Measurements from ENCODE around the gene HECW1.

HECW1 gene

DNA sequence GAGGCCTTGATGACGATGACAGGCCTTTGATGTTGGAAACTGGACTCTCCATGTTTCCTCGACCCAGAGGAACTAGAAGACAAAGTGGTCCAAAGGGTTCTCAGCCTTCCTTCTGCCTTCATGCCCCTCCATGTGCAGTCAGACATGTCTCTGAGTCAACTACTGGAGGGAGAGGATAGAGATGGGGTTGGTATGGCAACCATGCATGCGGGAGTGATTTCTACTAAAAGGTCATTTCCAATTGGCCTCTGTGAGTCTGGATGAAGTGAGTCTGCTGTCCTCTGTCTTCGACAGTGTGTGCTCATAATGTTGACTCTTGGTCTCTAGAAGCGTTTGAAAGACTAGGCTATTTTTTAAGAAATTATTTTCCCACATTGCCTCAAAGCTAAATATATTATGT is 499.7 kb downstream of the HECW1 start:
- Mint-ChIP-seq H3K4me1 (no peaks in the 10 kb centered on the region), H3K27me3 (ENCODE audit: low read depth, poor library complexity) (no peaks in the 10 kb centered on the region), H3K27ac (no peak overlapping the region), H3K9me3 (no peaks in the 10 kb centered on the region), H3K36me3 (ENCODE audit: low read depth) (peaks cover 50% of the 10 kb centered on the region), H3K4me3 (no peak overlapping the region)
- no peak for DNase-seq
- TF ChIP-seq, protein P1, sequence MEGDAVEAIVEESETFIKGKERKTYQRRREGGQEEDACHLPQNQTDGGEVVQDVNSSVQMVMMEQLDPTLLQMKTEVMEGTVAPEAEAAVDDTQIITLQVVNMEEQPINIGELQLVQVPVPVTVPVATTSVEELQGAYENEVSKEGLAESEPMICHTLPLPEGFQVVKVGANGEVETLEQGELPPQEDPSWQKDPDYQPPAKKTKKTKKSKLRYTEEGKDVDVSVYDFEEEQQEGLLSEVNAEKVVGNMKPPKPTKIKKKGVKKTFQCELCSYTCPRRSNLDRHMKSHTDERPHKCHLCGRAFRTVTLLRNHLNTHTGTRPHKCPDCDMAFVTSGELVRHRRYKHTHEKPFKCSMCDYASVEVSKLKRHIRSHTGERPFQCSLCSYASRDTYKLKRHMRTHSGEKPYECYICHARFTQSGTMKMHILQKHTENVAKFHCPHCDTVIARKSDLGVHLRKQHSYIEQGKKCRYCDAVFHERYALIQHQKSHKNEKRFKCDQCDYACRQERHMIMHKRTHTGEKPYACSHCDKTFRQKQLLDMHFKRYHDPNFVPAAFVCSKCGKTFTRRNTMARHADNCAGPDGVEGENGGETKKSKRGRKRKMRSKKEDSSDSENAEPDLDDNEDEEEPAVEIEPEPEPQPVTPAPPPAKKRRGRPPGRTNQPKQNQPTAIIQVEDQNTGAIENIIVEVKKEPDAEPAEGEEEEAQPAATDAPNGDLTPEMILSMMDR (IDR thresholded peaks at IDR 0.05): no peak

DNA sequence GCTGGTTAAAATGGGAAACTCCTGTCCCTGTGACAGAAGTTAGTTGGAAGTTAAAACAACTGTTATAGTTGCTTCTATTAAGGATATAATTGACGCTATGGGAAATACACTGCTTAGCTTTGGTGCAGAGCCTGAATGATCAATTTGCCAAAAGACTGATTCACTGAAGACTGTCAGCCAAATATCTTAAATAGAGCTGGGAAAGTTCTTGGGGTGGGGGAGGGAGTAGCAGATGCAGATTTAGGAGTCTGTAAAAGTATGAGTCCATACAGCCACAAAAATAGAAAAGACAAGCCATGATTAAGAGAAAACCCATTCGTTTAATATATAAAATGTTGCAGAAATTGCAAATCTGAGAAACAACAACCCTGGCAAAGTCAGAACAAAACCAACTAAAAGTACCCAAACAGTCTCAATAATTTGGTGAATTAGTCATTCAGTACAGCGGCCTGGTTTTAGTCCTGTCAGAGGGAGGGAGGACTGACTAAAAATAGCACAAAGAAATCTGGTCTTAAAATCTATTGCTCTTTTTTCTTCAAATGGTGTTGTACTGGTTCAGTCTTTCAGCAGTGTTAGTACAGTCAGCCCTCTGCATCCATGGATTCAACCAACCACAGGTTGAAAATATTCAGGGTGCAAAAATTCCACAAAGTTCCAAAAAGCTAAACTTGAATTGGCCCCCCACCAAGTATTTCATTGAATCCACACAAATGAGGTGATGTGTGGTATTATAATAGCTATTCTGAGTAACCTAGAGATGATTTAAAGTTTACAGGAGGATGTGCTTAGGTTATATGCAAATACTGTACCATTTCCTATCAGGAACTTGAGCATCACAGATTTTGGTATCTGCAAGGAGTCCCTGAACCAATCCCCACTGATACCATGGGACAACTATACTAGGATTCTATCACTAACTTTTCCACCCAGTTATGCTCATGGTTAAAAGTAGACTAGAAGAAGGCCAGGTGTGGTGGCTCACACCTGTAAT is 500.4 kb downstream of the HECW1 start:
- H3K27me3 Mint-ChIP-seq (ENCODE audit: low read depth, poor library complexity): no peaks in the 10 kb centered on the region
- no peaks in the 10 kb centered on the region for H3K9me3 Mint-ChIP-seq
- H3K4me3 Mint-ChIP-seq: no peak overlapping the region
- H3K36me3 Mint-ChIP-seq (ENCODE audit: low read depth): peaks cover 50% of the 10 kb centered on the region
- no peaks in the 10 kb centered on the region for H3K4me1 Mint-ChIP-seq
- TF ChIP-seq, protein P1 (IDR thresholded peaks at IDR 0.05): no peak
- H3K27ac Mint-ChIP-seq: no peak overlapping the region
- no peak for DNase-seq
